GM12872 (cell line): ENCODE results near the gene PXDC1.

Experiments used
- TF ChIP-seq, protein P1 (sequence below): IDR thresholded peaks from 3 replicates; pipeline ENCODE4 v1.5.1; 2011; ENCODE audit warnings: low read depth, mild to moderate bottlenecking, low read length, moderate library complexity; ENCODE audit not compliant: insufficient read depth

The PXDC1 gene

GRCh38 chr6:3771407-3772011 is 20.0 kb upstream of the PXDC1 start:
- TF ChIP-seq, protein P1, sequence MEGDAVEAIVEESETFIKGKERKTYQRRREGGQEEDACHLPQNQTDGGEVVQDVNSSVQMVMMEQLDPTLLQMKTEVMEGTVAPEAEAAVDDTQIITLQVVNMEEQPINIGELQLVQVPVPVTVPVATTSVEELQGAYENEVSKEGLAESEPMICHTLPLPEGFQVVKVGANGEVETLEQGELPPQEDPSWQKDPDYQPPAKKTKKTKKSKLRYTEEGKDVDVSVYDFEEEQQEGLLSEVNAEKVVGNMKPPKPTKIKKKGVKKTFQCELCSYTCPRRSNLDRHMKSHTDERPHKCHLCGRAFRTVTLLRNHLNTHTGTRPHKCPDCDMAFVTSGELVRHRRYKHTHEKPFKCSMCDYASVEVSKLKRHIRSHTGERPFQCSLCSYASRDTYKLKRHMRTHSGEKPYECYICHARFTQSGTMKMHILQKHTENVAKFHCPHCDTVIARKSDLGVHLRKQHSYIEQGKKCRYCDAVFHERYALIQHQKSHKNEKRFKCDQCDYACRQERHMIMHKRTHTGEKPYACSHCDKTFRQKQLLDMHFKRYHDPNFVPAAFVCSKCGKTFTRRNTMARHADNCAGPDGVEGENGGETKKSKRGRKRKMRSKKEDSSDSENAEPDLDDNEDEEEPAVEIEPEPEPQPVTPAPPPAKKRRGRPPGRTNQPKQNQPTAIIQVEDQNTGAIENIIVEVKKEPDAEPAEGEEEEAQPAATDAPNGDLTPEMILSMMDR = no peak

- TF ChIP-seq, protein P1 = no peak
Observed at GRCh38 chr6:3770023-3770720, 18.7 kb upstream of the PXDC1 start.

GRCh38 chr6:3769610-3770009 is 18.1 kb upstream of the PXDC1 start:
- TF ChIP-seq, protein P1 = no peak

GRCh38 chr6:3768502-3768901 is 17.0 kb upstream of the PXDC1 start:
- TF ChIP-seq, protein P1 = no peak

DNA sequence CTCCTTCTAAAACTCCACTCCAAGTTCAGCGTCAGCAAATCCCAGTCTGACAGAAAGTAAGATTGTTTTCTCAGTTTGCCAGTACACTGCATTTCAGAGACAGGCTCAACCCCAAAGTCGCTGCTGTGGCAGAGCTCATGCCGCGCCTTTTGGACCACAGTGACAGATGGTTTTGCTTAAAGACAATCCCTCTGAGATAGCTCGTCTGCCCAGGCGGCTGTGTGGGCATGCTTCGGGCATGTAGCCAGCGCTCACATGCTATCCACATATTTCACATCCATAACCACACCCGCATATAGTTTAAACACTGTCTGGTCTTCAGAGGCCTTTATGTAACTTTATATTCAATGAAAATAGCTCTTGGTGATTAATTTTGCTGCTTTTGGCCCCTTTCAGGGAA is 14.7 kb upstream of the PXDC1 start:
- TF ChIP-seq, protein P1 = no peak

DNA sequence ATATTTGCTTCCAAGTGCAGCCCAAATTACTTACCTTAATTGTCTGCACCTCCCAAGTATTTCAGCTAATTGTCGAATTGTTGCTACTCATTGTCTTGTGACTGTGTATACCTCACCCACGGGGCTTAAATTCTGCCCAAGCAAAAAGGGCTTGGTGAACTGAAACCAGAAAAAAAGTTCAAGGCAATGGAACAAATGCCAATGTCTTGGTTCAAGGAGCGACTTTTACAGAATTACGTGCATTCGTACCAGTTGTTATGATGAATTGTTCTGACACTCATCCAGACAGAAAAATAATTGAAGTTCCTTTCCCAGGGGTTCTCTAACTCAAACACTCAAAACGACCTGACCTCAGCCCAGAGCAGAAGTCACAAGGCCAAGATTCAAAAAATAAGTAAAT is 13.9 kb upstream of the PXDC1 start:
- TF ChIP-seq, protein P1 = no peak

- TF ChIP-seq, protein P1 = no peak
Observed at GRCh38 chr6:3764516-3765335, 13.2 kb upstream of the PXDC1 start.
